Uterus (tissue), 2 donors: Measurements from ENCODE around the gene SGK1.
"Not testable (repeated sequence)": the region's sequence is repeated elsewhere in the genome, so short reads cannot be mapped to it uniquely, and the experiment has no call there.

ENCODE experiments used
- POLR2A ChIP-seq, 2 donors: fragments of 450-650 bp; IDR thresholded peaks; one replicate each; pipeline ENCODE4 v1.6.1; 2016; ENCODE audit warnings: antibody characterized with exemption in 2 of 2, mild to moderate bottlenecking in 1 of 2, moderate library complexity in 1 of 2
- TF ChIP-seq, protein P1 (sequence below), 4 experiments: fragments of 200-600 bp in 2 of 4; fragments of 450-650 bp in 2 of 4; sonication (generic) in 2 of 4; IDR thresholded peaks; one replicate each; pipeline ENCODE4 v1.5.1; 2016 to 2019; ENCODE audit warnings: antibody characterized with exemption in 4 of 4, mild to moderate bottlenecking in 2 of 4, moderate library complexity in 1 of 4

DNA sequence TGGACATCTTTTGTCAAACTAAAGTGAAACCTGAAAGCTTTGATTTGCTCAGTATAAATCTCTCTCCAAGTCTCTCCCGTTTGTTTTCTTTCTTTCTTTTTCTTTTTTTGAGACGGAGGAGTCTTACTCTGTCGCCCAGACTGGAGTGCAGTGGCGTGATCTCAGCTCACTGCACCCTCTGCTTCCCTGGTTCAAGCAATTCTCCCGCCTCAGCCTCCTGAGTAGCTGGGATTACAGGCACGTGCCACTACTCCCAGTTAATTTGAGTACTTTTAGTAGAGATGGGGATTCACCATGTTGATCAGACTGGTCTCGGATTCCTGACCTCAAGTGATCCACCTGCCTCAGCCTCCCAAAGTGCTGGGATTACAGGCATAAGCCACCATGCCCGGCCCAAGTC, 136.7 kb downstream of the SGK1 start:
- TF ChIP-seq, protein P1, sequence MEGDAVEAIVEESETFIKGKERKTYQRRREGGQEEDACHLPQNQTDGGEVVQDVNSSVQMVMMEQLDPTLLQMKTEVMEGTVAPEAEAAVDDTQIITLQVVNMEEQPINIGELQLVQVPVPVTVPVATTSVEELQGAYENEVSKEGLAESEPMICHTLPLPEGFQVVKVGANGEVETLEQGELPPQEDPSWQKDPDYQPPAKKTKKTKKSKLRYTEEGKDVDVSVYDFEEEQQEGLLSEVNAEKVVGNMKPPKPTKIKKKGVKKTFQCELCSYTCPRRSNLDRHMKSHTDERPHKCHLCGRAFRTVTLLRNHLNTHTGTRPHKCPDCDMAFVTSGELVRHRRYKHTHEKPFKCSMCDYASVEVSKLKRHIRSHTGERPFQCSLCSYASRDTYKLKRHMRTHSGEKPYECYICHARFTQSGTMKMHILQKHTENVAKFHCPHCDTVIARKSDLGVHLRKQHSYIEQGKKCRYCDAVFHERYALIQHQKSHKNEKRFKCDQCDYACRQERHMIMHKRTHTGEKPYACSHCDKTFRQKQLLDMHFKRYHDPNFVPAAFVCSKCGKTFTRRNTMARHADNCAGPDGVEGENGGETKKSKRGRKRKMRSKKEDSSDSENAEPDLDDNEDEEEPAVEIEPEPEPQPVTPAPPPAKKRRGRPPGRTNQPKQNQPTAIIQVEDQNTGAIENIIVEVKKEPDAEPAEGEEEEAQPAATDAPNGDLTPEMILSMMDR (IDR thresholded peaks at IDR 0.05) = not testable (repeated sequence)
- TF ChIP-seq POLR2A (IDR thresholded peaks at IDR 0.05) = not testable (repeated sequence)
